Loucy (cell line): ENCODE results near the gene XPO4.
"Not testable (repeated sequence)": the region's sequence is repeated elsewhere in the genome, so short reads cannot be mapped to it uniquely, and the experiment has no call there.

Experiments used
- H2AFZ ChIP-seq: fragments of 200-600 bp; sonication (generic); 2 replicates; pipeline ENCODE4 v1.6.0; 2016; ENCODE audit warnings: antibody characterized with exemption, mild to moderate bottlenecking, low read length, moderate library complexity
- H3F3A ChIP-seq: fragments of 200-600 bp; 2 replicates; pipeline ENCODE4 v1.6.0; 2016; ENCODE audit warnings: antibody characterized with exemption, low read depth, mild to moderate bottlenecking
- H3K27me3 ChIP-seq: fragments of 200-600 bp; sonication (generic); 2 replicates; pipeline ENCODE4 v1.6.1; 2014; ENCODE audit warnings: low read length, mild to moderate bottlenecking; ENCODE audit not compliant: insufficient read depth, poor library complexity, severe bottlenecking
- H3K36me3 ChIP-seq: fragments of 200-600 bp; sonication (generic); 2 replicates; pipeline ENCODE4 v1.6.1; 2016; ENCODE audit warnings: low read length; ENCODE audit not compliant: insufficient read depth
- H3K4me1 ChIP-seq: fragments of 200-600 bp; sonication (generic); 2 replicates; pipeline ENCODE4 v1.5.1; 2014; ENCODE audit warnings: low read length, mild to moderate bottlenecking; ENCODE audit not compliant: insufficient read depth, poor library complexity, severe bottlenecking
- H3K4me2 ChIP-seq: fragments of 200-600 bp; sonication (generic); 2 replicates; pipeline ENCODE4 v1.6.0; 2014; ENCODE audit warnings: antibody characterized with exemption, low read length, low read depth, mild to moderate bottlenecking; ENCODE audit not compliant: poor library complexity, severe bottlenecking
- H3K4me3 ChIP-seq: fragments of 200-600 bp; sonication (generic); 2 replicates; pipeline ENCODE4 v1.5.1; 2014; ENCODE audit warnings: low read length, mild to moderate bottlenecking, mixed read lengths; ENCODE audit not compliant: poor library complexity, severe bottlenecking
- H3K79me2 ChIP-seq: fragments of 200-600 bp; sonication (generic); 2 replicates; pipeline ENCODE4 v1.6.1; 2014; ENCODE audit warnings: low read length; ENCODE audit not compliant: insufficient read depth
- H3K9ac ChIP-seq: fragments of 200-600 bp; sonication (generic); 2 replicates; pipeline ENCODE4 v1.6.0; 2014; ENCODE audit warnings: mild to moderate bottlenecking, low read depth, low read length, moderate library complexity; ENCODE audit not compliant: poor library complexity, severe bottlenecking
- H3K9me2 ChIP-seq: fragments of 200-600 bp; sonication (generic); replicated peaks from 2 replicates; pipeline ENCODE4 v1.6.1; 2016; ENCODE audit warnings: low read depth, low read length, mixed read lengths
- H3K9me3 ChIP-seq: fragments of 200-600 bp; sonication (generic); 2 replicates; pipeline ENCODE4 v1.6.1; 2014; ENCODE audit warnings: mild to moderate bottlenecking, antibody characterized with exemption, low read length, low read depth; ENCODE audit not compliant: insufficient read depth
- H4K20me1 ChIP-seq: fragments of 200-600 bp; sonication (generic); 2 replicates; pipeline ENCODE4 v1.6.0; 2014; ENCODE audit warnings: antibody characterized with exemption, low read length, mild to moderate bottlenecking; ENCODE audit not compliant: insufficient read depth, poor library complexity, severe bottlenecking
- EZH2phosphoT487 ChIP-seq: fragments of 200-600 bp; IDR thresholded peaks from 2 replicates; pipeline ENCODE4 v1.6.1; 2018; ENCODE audit warnings: antibody characterized with exemption, mild to moderate bottlenecking, moderate library complexity, borderline replicate concordance
- TF ChIP-seq, protein P1 (sequence below): fragments of 200-600 bp; sonication (generic); conservative IDR thresholded peaks from 2 replicates; pipeline ENCODE4 v1.5.1; 2014; ENCODE audit warnings: mild to moderate bottlenecking, antibody characterized with exemption, low read length

Gene XPO4

DNA sequence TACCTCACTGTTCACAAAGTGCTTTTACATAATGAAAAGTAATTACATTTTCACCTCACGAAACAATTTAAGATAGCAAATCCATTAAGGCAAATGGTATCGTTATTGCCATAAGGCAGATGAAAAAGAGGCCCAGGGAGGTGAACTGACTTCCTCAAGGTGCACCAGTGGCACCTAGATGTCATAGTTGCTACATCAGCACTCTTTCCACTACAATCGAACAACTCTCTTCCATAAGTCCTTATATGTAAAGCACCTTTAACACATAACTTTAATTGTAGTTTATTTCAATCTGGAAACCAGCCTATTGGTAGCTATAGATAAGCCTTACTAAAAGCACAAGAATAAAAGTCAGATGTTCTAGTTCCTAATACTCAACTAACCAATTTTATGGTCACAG, 35.1 kb downstream of the XPO4 start:
- Histone ChIP-seq H4K20me1 (peaks cover 10% of the 10 kb centered on the region), H3F3A (no peaks in the 10 kb centered on the region), H3K9me2 (no peaks in the 10 kb centered on the region), H2AFZ (no peak overlapping the region), H3K9ac (no peak overlapping the region), H3K4me2 (no peak overlapping the region), H3K27me3 (no peaks in the 10 kb centered on the region), H3K36me3 (peaks cover 12% of the 10 kb centered on the region; the same call in 1 of the 2 replicates), H3K79me2 (peaks cover 66% of the 10 kb centered on the region), H3K4me3 (no peak overlapping the region), H3K4me1 (no peaks in the 10 kb centered on the region), H3K9me3 (no peaks in the 10 kb centered on the region)
- TF ChIP-seq, protein P1, sequence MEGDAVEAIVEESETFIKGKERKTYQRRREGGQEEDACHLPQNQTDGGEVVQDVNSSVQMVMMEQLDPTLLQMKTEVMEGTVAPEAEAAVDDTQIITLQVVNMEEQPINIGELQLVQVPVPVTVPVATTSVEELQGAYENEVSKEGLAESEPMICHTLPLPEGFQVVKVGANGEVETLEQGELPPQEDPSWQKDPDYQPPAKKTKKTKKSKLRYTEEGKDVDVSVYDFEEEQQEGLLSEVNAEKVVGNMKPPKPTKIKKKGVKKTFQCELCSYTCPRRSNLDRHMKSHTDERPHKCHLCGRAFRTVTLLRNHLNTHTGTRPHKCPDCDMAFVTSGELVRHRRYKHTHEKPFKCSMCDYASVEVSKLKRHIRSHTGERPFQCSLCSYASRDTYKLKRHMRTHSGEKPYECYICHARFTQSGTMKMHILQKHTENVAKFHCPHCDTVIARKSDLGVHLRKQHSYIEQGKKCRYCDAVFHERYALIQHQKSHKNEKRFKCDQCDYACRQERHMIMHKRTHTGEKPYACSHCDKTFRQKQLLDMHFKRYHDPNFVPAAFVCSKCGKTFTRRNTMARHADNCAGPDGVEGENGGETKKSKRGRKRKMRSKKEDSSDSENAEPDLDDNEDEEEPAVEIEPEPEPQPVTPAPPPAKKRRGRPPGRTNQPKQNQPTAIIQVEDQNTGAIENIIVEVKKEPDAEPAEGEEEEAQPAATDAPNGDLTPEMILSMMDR = no peak
- TF ChIP-seq EZH2phosphoT487 = no peak

DNA sequence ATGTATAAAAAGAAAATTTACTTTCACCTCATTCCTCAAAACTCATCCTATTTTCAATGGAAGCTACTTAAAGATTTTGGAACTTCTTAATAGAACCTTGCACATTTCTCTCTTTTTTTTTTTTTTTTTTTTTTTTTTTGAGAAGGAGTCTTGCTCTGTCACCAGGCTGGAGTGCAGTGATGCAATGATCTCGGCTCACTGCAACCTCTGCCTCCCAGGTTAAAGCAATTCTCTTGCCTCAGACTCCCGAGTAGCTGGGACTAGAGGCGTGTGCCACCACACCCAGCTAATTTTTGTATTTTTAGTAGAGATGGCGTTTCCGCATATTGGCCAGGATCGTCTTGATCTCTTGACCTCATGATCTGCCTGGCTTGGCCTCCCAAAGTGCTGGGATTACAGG, 40.9 kb downstream of the XPO4 start:
- H3F3A ChIP-seq, H4K20me1 ChIP-seq, H3K4me1 ChIP-seq, H3K9me2 ChIP-seq, H3K27me3 ChIP-seq, H3K4me3 ChIP-seq, H2AFZ ChIP-seq, H3K4me2 ChIP-seq, H3K9ac ChIP-seq, H3K9me3 ChIP-seq: not testable (repeated sequence)
- H3K79me2 ChIP-seq = peaks cover 16% of the 10 kb centered on the region; the same call in 1 of the 2 replicates
- peaks cover 31% of the 10 kb centered on the region; the same call in 1 of the 2 replicates for H3K36me3 ChIP-seq

DNA sequence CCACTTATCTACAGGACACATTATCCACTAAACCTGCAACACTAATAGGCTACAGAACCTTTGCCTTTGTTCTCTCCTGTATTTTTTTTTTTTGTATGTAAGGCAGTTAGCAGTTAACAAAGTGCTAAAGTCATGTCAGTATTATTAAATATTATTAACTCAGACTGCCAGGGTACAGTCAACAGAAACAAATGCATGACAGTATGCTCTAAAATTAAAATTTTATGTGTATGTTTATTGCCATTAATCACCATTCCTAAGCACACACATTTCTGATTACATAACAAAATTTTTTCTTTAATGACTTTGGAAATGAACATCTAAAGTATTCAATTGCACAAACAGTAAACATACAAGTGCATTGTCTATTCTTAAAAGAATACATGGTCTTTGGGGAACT, 41.7 kb downstream of the XPO4 start:
- H3K79me2 ChIP-seq = peaks cover 14% of the 10 kb centered on the region; the same call in 1 of the 2 replicates
- H3K27me3 ChIP-seq = no peaks in the 10 kb centered on the region
- TF ChIP-seq EZH2phosphoT487 = no peak
- TF ChIP-seq, protein P1 = no peak
- peaks cover 35% of the 10 kb centered on the region; the same call in 1 of the 2 replicates for H3K36me3 ChIP-seq
- no peak overlapping the region for H3K9ac ChIP-seq
- no peak overlapping the region for H3K4me2 ChIP-seq
- H3K9me3 ChIP-seq = no peaks in the 10 kb centered on the region
- H3K9me2 ChIP-seq = no peaks in the 10 kb centered on the region
- H3K4me3 ChIP-seq = no peak overlapping the region
- no peak overlapping the region for H2AFZ ChIP-seq
- H3F3A ChIP-seq = no peaks in the 10 kb centered on the region
- peaks cover 4% of the 10 kb centered on the region for H4K20me1 ChIP-seq
- no peaks in the 10 kb centered on the region for H3K4me1 ChIP-seq

DNA sequence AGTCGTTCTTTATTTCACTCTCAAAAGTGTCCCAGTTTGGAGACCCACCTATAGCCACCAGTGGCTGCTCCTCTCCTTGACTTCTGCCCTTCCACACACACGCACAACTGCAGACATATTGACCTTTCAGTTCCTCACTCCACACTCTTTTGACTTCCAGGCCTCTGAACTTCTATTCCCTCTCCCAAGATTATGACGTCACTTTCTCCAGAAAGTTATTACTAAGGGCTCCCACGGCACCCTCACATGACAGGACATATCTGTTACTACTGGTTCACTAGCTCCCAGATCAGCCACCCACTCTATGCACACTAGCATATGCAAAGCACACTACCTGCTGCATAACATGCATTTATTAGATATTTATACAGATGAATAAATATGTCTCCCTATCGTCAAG, 45.9 kb downstream of the XPO4 start:
- H3K79me2 ChIP-seq = no peaks in the 10 kb centered on the region

More for the DNA sequence above, 45.9 kb downstream of the XPO4 start:
- H3K9me3 ChIP-seq = no peaks in the 10 kb centered on the region
- no peaks in the 10 kb centered on the region for H3K4me1 ChIP-seq
- no peak overlapping the region for H3K4me2 ChIP-seq
- no peaks in the 10 kb centered on the region for H3F3A ChIP-seq
- H3K4me3 ChIP-seq = no peak overlapping the region
- peaks cover 42% of the 10 kb centered on the region; the same call in 1 of the 2 replicates for H3K36me3 ChIP-seq
- no peaks in the 10 kb centered on the region for H3K27me3 ChIP-seq
- H3K9me2 ChIP-seq = no peaks in the 10 kb centered on the region
- H2AFZ ChIP-seq = no peak overlapping the region
- no peaks in the 10 kb centered on the region for H4K20me1 ChIP-seq
- no peak overlapping the region for H3K9ac ChIP-seq
- TF ChIP-seq EZH2phosphoT487 = no peak
- TF ChIP-seq, protein P1 = no peak
